Esophagus squamous epithelium (tissue), 5 donors: ENCODE measurements around the gene CCDC71L. TPM values are rescaled to one million over a fixed set of nuclear protein-coding genes. Genes with fewer than 3 reads are reported as not detected.

Source experiments
- DNase-seq: peaks from one replicate; lab custom pipeline; 2025; lab: John Stamatoyannopoulos, UW
- H3K27ac ChIP-seq, 4 donors: fragments of 200-600 bp; sonication (generic); one replicate each; pipeline ENCODE4 v1.5.1; 2016 to 2019; ENCODE audit warnings: mild to moderate bottlenecking in 1 of 4
- H3K27me3 ChIP-seq, 4 donors: fragments of 200-600 bp; sonication (generic); 1 replicate in 3 of 4; 2 replicates in 1 of 4; pipeline versions ENCODE4 v1.5.1 to v1.6.0; 2017 to 2021; ENCODE audit warnings: antibody characterized with exemption in 1 of 4
- H3K36me3 ChIP-seq, 3 donors: fragments of 200-600 bp; sonication (generic); one replicate each; pipeline ENCODE4 v1.5.1; 2016 to 2019
- H3K4me1 ChIP-seq, 3 donors: fragments of 200-600 bp; sonication (generic); one replicate each; pipeline ENCODE4 v1.5.1; 2017 to 2019
- H3K4me3 ChIP-seq, 4 donors: fragments of 200-600 bp; sonication (generic); 1 replicate in 3 of 4; 2 replicates in 1 of 4; pipeline ENCODE4 v1.5.1; 2016 to 2019; ENCODE audit warnings: mild to moderate bottlenecking in 2 of 4, moderate library complexity in 1 of 4
- H3K9me3 ChIP-seq, 3 donors: fragments of 200-600 bp; sonication (generic); one replicate each; pipeline ENCODE4 v1.5.1; 2016 to 2019
- POLR2A ChIP-seq, 4 donors: fragments of 450-650 bp; IDR thresholded peaks; one replicate each; pipeline ENCODE4 v1.6.1; 2017; ENCODE audit warnings: antibody characterized with exemption in 4 of 4, mild to moderate bottlenecking in 4 of 4, moderate library complexity in 3 of 4
- WGBS, 2 donors: methylation state at CpG; one replicate each; pipeline ENCODE4 v1.1.5; 2018; 5-methylcytosine and 5-hydroxymethylcytosine counted together
- intact Hi-C: fragments of 100-400 bp; cut with DNase I; formaldehyde crosslinking; loops from one replicate; pipeline ENCODE4 v1.15.0; 2022
- total RNA-seq, 4 donors: library from RNA; depleted of rRNA; stranded (reverse); fragments of >200 nt; gene quantifications; one replicate each; pipeline ENCODE4 v1.1.0, GENCODE V29; 2016
- TF ChIP-seq, protein P1 (sequence below), 6 experiments: fragments of 450-650 bp in 4 of 6; fragments of 200-600 bp in 2 of 6; sonication (generic) in 2 of 6; IDR thresholded peaks; one replicate each; pipeline ENCODE4 v1.5.1; 2016 to 2019; ENCODE audit warnings: antibody characterized with exemption in 6 of 6, mild to moderate bottlenecking in 4 of 6, moderate library complexity in 4 of 6
- donor health status: DM: yes; HTN: yes; CAD: no.

The CCDC71L gene
- total RNA-seq, 4 donors from 2014 or later: 3.3 to 19.5 (median 4.8) TPM

DNA sequence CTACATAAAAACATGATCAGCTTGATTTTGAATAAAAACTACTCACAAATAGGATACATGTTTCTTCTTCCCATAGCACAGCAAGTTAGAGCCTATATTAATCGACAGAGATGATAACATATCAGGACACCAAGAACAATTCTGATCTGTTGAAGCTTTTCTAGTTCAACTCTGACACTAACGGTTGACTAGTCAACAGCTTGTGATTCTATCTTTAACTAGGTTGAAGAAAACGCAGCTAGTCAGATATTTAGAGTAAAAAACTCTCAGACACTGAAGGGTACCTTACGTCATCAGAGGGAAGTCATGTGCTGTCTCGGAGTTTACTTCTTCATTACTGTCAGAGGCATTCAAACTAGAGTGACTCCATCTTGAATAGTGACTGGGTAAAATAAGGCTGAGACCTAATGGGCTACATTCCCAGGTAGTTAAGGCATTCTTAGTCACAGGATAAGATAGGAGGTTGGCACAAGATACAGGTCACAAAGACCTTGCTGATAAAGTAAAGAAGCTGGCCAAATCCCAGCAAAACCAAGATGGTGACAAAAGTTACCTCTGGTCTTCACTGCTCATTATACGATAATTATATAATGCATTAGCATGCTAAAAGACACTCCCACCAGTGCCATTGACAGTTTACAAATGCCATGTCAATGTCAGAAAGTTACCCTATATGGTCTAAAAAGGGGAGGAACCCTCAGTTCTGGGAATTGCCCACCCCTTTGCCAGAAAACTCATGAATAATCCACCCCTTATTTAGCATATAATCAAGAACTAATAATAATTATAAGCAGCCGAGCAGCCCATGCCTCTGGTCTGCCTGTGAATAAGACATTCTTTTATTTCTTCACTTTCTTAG lies 21.3 kb downstream of the CCDC71L start:
- 75 to 80% methylated on average over 7 of the region's 7 CpGs for WGBS, 2 donors
- TF ChIP-seq, protein P1, sequence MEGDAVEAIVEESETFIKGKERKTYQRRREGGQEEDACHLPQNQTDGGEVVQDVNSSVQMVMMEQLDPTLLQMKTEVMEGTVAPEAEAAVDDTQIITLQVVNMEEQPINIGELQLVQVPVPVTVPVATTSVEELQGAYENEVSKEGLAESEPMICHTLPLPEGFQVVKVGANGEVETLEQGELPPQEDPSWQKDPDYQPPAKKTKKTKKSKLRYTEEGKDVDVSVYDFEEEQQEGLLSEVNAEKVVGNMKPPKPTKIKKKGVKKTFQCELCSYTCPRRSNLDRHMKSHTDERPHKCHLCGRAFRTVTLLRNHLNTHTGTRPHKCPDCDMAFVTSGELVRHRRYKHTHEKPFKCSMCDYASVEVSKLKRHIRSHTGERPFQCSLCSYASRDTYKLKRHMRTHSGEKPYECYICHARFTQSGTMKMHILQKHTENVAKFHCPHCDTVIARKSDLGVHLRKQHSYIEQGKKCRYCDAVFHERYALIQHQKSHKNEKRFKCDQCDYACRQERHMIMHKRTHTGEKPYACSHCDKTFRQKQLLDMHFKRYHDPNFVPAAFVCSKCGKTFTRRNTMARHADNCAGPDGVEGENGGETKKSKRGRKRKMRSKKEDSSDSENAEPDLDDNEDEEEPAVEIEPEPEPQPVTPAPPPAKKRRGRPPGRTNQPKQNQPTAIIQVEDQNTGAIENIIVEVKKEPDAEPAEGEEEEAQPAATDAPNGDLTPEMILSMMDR (IDR thresholded peaks at IDR 0.05): no peak
- TF ChIP-seq POLR2A (IDR thresholded peaks at IDR 0.05): no peak

DNA sequence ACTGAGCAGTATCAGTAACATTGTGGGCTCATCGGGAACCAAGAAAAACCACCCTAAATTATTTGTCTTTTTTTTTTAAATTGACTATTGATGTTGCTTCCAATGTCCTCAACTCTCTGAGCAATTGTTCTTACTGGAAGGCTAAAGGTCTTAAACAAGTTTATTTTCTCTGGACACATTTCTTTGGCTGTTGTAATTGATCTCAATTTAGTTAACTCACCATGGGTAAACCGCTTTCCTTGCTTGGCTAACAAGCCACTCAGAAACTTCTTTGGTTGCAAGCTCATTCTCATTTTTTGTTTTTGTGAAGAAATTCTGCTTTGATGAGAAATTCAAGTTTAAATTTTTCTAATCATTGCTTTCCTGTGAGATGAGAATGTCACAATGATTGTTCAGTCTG lies 25.5 kb downstream of the CCDC71L start:
- intact Hi-C loops: no loop called here
- TF ChIP-seq, protein P1 (IDR thresholded peaks at IDR 0.05): no peak
- no peak for TF ChIP-seq POLR2A (IDR thresholded peaks at IDR 0.05)
- DNase-seq: no peak

More for the DNA sequence above, 21.3 kb downstream of the CCDC71L start:
- intact Hi-C loops: no loop called here
- no peak for DNase-seq
- Histone ChIP-seq H3K36me3 (no peaks in the 10 kb centered on the region), H3K9me3 (no peaks in the 10 kb centered on the region), H3K27me3 (no peaks in the 10 kb centered on the region), H3K4me3 (no peak overlapping the region), H3K27ac (no peak overlapping the region), H3K4me1 (no peaks in the 10 kb centered on the region)

DNA sequence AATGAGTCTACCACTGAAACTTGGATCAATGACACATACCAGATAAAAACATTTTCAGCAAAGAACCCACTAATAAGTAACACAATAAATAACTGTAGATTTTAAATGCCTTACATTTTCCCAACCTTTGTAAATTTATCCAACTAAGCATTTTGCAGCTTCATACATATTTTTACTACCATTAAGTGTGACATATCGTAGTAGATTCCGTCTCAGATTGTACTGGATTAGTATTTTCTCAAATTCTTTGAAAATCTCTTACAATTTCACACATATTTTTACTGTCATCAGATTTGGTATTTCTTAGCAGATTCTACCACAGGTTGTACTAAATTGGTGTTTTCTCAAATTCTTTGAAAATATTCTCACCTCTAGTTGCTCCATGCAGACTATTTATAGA lies 26.0 kb downstream of the CCDC71L start:
- H3K4me1 ChIP-seq: no peaks in the 10 kb centered on the region
- 57 to 98% methylated on average over 2 of the region's 2 CpGs for WGBS, 2 donors

More for the DNA sequence above, 25.5 kb downstream of the CCDC71L start:
- no peaks in the 10 kb centered on the region for H3K4me1 ChIP-seq
- no peaks in the 10 kb centered on the region for H3K27me3 ChIP-seq
- no peaks in the 10 kb centered on the region for H3K36me3 ChIP-seq
- no peaks in the 10 kb centered on the region for H3K9me3 ChIP-seq
- H3K27ac ChIP-seq: no peak overlapping the region
- 69 to 78% methylated on average over 2 of the region's 2 CpGs for WGBS, 2 donors
- H3K4me3 ChIP-seq: no peak overlapping the region

DNA sequence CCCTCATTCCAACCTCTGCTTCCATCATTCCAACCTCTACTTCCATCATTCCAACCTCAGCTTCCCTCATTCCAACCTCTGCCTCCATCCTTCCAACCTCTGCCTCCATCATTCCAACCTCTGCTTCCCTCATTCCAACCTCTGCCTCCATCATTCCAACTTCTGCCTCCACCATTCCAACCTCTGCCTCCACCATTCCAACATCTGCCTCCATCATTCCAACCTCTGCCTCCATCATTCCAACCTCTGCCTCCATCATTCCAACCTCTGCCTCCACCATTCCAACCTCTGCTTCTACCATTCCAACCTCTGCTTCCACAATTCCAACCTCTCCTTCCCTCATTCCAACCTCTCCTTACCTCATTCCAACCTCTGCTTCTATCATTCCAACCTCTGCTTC lies 30.3 kb downstream of the CCDC71L start:
- H3K36me3 ChIP-seq: no peaks in the 10 kb centered on the region
- TF ChIP-seq POLR2A (IDR thresholded peaks at IDR 0.05): no peak
- TF ChIP-seq, protein P1 (IDR thresholded peaks at IDR 0.05): no peak
- intact Hi-C loops: no loop called here
- H3K27me3 ChIP-seq: no peaks in the 10 kb centered on the region
- H3K4me3 ChIP-seq: no peak overlapping the region
- no peaks in the 10 kb centered on the region for H3K9me3 ChIP-seq
- no peak overlapping the region for H3K27ac ChIP-seq
- no peak for DNase-seq
- H3K4me1 ChIP-seq: peaks cover 0 to 21% (median 6%) of the 10 kb centered on the region in 3 donors

More for the DNA sequence above, 26.0 kb downstream of the CCDC71L start:
- Histone ChIP-seq H3K36me3 (no peaks in the 10 kb centered on the region), H3K27me3 (no peaks in the 10 kb centered on the region), H3K4me3 (no peak overlapping the region), H3K27ac (no peak overlapping the region), H3K9me3 (no peaks in the 10 kb centered on the region)
- TF ChIP-seq, protein P1 (IDR thresholded peaks at IDR 0.05): no peak
- TF ChIP-seq POLR2A (IDR thresholded peaks at IDR 0.05): no peak
- DNase-seq: no peak
- intact Hi-C loops: no loop called here

DNA sequence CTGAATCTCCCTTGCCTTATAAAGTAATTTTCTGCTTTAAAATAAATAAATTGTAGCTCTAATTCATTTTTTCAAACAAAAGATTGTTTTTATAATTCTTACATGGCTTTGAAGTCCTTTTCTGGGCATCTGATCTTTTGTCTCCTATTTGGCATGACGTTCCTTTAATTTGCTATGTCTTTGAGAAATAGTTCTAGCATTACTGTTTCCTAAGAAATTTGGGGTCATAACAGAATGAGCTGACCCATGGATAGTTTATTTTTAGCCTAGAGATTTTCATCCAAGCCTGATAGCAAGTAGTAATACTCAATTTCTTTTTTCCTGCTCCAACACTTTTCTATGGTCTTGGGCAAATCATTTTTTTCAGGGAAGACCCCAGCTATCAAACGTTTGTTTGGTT lies 31.4 kb downstream of the CCDC71L start:
- TF ChIP-seq POLR2A (IDR thresholded peaks at IDR 0.05): no peak
- Histone ChIP-seq H3K27me3 (no peaks in the 10 kb centered on the region), H3K9me3 (no peaks in the 10 kb centered on the region), H3K36me3 (no peaks in the 10 kb centered on the region), H3K4me1 (peaks cover 0 to 27% (median 6%) of the 10 kb centered on the region in 3 donors), H3K27ac (no peak overlapping the region), H3K4me3 (no peak overlapping the region)
- 47 to 53% methylated on average over 2 of the region's 2 CpGs for WGBS, 2 donors
- no peak for DNase-seq
- intact Hi-C loops: no loop called here
